ENCODE measurements around the gene DDX54.
"Not testable (repeated sequence)": the region's sequence is repeated elsewhere in the genome, so short reads cannot be mapped to it uniquely, and the experiment has no call there.

DDX54 gene

DNA sequence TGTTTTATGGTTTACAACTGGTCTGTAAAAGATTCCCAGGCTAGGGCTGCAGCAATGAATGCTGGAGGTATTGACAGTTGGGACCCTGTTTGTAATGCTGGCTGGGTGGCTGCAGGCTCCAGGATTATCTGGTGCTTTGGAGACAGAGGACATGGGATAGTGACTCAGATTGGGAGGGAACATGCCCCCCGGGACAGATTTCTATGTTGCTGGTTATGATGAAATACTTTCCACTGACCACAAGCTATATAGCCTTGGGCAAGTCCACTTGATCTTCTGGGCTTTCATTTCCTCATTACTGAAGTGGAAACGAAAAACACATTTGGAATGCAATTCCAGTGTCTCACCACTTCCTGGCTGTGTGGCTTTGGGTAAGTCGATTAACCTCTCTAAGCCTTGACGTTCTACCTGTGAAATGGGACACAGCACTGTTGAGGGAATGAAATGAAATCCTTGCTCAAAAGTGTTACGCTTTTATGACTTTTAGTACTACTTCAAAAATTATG lies 29.7 kb upstream of the DDX54 start:
- peak; percentile 88 for DNase-seq

- DNase-seq: no peak
These were observed 25.9 kb upstream of the DDX54 start for GRCh38 chr12:113211160-113211559.

DNA sequence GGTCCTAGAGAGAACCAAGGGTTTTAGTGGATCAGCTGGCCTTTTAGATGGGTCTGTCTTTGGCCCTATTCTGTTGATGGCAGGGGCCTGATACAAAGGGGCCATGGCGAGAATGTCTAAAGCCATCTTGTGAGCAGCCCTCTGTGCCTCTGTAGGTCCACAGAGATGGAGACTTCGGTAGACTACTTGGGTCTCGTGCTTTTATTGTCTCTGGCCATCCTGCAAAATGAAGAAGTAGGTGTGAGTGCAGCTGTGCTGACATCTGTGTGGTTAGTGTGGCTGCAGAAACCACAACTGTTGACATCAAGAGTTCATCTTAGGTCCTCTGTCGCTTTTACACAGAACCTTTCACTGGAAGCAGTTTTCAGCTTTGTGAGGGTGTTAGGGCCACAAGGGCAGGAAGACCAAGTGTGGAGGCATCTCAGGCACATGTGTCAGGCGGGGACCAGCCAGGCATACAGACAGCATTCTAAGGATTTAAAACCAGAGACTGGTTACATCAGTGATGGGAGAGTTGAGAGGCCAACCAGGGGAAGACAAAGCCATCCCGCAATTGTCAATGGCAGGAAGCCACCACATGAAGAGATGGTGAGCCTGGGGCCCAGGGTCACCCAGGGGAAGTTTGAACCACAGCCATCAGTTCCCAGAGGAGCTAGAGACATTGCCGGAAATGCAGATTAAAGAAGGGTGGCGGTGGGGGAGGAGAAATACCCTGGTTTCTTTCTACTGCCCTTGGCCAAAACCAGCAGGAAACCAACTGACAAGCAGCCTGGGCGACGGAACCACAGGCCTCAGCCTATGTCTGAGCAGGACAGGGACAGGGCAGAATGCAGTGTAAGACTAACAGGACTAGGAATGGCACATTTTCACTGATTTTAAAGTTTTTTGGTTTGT lies 23.0 kb upstream of the DDX54 start:
- peak; percentile 95 for DNase-seq

GRCh38 chr12:113207613-113208040 lies 22.3 kb upstream of the DDX54 start:
- DNase-seq: no peak

GRCh38 chr12:113206802-113207201 lies 21.5 kb upstream of the DDX54 start:
- DNase-seq: not testable (repeated sequence)

GRCh38 chr12:113204804-113205203 lies 19.5 kb upstream of the DDX54 start:
- DNase-seq: no peak

DNA sequence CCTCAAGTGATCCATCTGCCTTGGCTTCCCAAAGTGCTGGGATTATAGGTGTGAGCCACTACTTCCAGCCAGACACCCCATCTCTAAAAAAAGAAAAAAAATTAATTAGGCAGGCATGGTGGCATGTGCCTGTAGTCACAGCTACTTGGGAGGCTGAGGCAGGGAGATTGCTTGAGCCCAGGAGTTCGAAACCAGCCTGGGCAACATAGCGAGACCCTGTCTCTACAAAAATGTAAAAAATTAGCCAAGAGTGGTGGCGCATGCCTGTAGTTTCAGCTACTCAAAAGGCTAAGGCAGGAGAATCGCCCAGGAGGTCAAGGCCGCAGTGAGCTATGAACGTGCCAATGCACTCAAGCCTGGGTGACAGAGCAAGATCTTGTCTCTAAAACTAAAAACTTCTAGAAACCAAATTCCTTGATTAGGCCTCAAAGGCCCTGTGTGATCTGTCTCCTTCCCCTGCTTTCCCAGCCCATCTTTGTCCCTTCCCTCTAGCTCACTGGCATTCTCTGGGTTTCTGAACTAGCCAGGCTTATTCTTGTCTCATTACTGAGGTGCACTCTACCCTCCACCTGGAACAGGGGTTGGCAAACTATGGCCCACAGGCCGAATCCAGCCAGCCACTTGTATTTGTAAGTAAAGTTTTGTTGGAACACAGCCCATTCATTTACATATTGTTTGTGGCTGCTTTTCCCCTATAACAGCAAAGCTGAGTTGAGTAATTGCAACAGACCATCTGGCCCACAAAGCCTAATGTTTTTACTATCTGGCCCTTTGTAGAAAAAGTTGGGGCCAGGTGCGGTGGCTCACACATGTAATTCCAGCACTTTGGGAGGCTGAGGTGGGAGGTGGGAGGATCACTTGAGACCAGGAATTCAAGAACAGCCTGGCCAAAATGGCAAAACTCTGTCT lies 18.8 kb upstream of the DDX54 start:
- DNase-seq: no peak

DNA sequence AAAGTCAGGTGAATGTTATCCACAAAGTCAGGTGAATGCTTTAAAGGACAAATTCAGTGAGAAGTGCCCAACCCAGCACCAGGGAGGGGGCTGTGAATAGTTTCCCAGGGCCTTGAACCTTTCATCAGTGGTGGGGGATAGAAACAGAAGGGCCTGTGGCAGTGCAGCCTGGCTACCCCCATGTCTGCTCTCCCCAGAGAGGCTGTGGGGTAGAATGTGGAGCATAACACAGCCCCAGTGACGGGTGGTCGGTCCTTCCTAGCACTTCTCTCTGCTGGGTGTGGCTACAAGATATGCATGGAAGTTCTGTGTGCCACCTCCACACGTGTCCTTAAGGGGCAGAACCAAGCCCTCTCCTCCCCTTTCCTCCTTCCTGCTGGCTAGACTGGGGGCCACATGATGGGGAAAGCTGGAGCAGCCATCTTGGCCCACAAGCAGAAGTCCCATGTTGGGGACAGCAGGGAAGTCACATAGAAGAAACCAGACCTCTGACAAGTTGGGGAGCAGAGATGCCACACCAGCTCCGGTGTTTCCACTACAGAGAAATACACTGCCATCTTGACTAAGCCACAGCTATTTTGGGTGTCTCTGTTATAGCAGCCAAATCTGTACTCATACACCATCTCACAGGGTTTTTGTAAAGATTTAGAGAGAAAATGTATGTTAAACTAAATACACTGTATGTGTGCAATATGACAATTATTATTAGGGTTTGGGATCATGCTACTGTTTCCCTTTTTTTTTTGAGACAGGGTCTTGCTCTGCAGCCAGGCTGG lies 17.2 kb upstream of the DDX54 start:
- no peak for DNase-seq

DNA sequence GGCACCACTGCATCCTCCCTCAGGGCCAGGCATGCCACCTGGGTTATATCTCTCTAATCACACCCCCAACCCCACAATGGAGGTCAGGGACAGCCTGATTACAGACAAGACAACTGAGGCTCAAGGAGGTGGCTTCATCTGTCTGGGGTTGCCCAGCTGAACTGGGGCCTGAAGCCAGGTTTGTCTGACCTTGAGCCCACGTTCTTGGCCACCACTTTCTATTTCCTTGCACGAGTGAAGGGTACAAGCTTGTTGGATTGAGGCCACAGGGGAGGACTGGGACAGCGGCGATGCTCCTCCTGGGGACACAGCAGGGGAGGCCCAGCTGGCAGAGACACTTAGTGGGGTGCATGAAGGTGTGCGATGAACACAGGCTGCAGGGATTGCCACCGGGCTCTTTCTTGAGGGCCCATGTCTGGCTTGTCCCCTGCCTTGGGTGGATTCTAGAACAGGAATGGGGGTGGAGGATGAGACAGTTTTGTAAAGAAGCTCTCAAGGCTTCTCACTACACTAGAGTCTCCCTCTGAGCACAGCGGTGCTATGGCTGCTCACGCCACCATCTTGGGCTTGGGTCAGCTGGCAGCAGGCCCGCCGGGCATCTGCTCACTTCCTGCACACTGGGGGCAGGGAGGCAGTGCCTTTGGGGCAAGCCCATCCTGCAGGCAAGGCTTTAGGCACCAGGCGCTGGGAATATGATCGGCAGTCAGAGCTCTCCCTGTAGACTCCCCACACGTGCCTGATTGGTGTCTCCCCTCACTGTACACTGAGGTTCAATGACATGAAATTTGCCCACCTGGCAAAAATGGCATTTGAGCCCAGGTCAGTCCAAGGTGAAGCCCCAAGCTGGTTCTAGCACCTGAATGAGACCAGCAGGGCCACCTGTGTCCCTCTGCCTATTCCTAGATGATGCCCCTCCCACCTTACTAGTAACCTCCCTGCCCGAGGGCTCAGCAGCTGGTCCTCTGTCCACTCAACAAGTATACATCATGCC lies 16.2 kb upstream of the DDX54 start:
- DNase-seq: no peak

DNA sequence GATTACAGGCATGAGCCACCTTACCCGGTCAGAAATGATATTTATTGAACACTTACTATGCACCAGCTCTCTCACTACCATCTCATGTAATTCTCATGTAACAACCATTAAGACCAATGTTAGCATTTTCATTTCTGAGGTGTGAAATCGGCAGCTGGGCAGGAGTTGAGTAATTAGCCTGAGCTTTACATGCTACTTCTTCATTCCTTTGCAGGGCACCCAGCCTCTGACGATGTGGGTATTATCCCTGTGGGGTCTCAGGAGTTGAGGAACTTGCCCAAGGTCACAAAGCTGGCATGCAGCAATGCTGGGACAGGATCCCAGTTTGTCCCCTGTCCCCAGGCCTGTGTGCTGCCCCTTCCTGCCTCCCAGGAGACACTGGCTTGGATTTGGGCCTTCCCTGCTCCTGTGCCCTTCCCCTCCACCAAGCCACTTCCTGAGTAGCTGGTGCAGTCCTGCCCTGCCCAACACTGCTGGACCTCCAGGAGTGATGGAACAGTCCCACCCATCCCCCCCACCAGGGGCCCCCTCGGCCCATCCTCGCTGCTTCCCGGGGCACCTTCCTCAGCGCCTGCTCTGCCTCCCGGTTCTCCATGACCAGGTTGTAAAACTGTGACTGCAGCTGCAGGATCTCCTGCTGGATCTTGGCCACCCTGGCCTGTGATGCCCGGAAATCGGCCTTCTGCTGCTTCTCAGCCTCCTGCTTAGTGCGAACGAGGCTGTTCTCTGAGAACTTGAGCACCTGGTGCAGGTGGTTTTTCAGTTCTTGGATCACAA lies 14.9 kb upstream of the DDX54 start:
- no peak for DNase-seq

DNA sequence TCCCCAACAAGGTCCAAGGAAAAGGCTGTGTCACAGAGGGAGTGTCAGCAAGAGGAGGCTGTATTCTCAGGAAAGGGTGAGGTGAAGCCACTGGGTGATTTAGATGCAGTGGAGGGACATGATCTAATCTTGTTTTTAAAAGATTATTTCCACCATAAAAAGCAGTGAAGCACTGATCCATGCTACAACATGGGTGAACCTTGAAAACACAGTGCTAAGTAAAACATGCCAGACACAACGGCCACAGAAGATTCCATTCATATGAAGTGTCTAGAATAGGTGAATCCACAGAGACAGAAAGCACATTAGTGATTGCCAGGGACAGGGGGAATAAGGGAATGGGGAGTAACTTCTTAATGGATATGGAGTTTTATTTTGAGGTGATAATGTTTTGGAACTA lies 13.0 kb upstream of the DDX54 start:
- no peak for DNase-seq

DNA sequence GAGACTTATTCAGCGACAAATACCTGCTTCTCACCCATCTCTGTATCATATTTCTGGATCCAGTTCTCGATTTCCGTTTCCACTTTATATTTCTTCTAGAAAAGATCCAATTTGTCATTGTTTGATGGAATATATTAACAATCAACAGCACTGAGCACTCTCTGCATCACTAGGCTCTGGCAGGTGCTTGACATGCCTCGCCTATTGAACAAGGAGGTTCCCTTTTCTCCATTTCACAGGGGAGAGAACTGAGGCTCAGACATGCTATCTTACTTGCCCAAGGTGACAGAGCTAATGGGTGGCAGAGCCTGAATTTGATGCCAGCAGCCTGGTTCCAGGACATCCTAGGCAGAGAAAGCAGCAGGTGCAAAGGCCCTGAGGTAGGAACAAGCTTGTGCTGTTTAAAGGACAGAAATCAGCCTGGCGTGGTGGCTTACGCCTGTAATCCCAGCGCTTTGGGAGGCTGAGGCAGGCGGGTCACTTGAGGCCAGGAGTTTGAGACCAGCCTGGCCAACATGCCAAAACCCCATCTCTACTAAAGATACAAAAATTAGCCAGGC lies 12.3 kb upstream of the DDX54 start:
- no peak for DNase-seq

- no peak for DNase-seq
These were observed 11.7 kb upstream of the DDX54 start for GRCh38 chr12:113196990-113197389.

DNA sequence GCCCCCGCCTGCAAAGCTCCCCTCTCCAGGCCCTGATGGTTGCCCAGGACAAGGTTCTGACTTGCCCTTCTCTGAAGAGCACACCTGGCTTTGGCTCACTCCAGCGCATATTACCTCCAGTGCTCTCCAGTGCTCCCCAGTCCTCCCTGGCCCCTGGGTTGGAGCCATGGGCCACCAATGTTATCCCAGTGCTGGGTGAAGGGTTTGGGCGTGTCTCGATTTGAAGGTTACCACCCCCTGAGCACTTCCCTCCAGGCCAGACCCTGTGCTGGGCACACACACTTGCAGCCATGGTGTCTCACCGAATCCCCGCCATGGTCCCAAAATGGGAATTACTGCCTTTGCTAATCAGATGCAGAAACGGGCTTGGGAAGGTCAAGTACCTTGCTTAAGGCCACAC lies 11.3 kb upstream of the DDX54 start:
- DNase-seq: no peak

DNA sequence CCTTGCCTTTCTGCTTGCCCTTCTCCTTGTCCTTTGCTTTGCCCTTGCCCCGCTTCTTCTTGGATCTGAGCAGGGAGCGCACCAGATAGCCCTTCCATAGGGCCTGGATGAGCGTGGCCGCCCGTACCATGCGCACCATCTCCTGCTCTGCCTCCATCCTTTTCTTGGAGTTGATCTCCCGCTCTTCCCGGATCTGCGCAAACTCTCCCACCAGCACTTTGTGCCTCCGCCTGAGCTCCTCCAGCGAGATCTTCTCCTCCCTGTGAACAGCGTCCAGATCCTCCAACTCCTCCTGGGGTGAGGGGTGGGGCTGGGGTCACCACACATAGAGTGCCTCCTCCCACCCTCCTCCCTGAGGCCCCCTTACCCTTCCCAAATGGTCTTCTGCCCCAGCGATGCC lies 10.3 kb upstream of the DDX54 start:
- no peak for DNase-seq

- no peak for DNase-seq
These were observed 9.7 kb upstream of the DDX54 start for GRCh38 chr12:113194971-113195391.

DNA sequence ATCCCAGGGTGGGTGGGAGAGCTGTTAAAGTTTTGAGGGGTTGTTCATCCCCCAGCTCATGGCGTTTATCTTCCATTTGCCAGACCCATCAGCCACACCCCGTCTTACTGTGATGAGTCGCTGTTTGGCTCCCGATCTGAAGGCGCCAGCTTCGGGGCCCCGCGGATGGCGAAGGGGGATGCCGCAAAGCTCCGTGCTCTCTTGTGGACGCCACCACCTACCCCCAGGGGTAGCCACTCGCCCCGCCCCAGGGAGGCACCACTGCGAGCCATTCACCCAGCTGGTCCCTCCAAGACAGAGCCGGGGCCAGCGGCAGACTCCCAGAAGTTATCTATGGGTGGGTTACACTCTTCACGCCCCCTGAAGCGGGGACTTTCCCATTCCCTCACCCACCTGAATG lies 5.9 kb upstream of the DDX54 start:
- DNase-seq: no peak

DNA sequence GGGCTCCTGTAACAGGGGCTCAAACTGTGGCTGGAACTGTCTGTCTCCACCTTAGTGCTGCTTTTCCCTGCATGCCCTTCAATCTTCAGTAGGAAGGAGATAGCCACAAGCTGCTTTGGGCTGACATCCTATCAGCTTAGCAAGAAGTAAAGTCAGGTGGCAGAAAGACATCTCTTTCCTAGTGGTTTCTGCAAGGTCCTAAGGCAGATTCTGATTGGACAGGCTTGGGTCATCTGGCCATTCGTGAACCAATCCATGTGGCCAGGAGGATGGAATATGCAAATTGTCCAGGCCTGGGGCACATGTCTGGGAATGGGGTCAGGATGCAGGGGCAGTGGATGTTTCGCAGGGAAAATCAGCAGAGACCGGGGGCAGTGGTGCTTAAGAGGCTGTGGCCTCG lies 5.5 kb upstream of the DDX54 start:
- no peak for DNase-seq

DNA sequence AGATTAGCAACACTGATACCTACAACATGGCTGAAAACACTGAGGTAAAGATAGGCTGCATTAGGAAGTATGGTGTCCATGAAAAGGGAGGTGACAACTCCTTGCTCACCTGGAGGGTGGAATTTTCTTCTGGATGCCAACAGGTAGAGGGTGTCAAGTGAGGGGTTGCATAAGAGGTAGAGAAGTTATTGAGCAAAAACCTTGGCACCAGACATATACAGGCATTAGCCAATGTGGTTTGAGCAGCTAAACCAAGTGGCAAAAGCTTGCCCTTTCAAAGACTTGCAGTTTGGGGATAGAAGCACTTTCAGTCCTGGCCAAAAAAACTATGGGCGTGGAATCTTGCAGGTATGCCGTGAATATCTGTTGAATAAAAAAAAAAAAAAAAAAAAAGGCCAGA lies 4.1 kb upstream of the DDX54 start:
- no peak for DNase-seq

DNA sequence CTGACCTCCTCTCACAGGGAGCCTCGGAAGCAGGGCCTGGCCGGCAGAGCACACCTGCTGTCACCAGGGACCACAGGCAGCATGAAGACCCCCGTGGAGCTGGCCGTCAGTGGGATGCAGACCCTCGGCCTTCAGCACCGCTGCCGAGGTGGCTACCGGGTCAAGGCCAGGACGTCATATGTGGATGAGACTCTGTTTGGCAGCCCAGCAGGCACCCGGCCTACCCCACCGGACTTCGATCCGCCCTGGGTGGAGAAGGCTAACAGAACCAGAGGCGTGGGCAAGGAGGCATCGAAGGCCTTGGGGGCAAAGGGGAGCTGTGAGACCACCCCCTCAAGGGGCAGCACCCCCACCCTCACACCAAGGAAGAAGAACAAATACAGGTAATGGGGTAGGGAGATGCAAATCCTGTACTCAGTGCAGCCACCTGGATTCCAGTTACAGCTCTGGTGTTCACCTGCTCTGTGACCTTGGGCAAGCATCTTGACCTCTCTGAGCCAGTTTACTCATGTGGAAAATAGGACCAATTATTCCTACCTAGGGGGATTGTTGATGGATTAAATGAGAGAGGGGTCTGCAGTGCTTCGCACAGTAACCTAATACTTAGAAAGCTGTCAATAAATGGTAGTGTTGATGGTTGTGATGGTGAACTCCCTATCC lies 1.5 kb upstream of the DDX54 start:
- no peak for DNase-seq
